Upper lobe of left lung (tissue), 6 donors: ENCODE data around the gene ACTG2. TPM values are rescaled to one million over a fixed set of nuclear protein-coding genes. Genes with fewer than 3 reads are reported as not detected.

Experiments used
- ATAC-seq, 2 donors: fragments of 200-7000 bp; cut with Tn5 transposase; one replicate each; pipeline ENCODE4 v1.9.1; 2022; ENCODE audit warnings: mild to moderate bottlenecking in 2 of 2, moderate library complexity in 2 of 2; ENCODE audit not compliant: low FRiP score in 2 of 2
- DNase-seq, 2 donors: peaks; one replicate each; pipeline ENCODE4 v3.0.0-alpha.2; 2019 to 2020
- H3K27ac ChIP-seq, 4 donors: fragments of 200-600 bp; sonication (generic); one replicate each; pipeline ENCODE4 v1.5.1; 2016 to 2019
- H3K27me3 ChIP-seq, 4 donors: fragments of 200-600 bp; sonication (generic); one replicate each; pipeline ENCODE4 v1.5.1; 2017 to 2019
- H3K36me3 ChIP-seq, 4 donors: fragments of 200-600 bp; sonication (generic); one replicate each; pipeline ENCODE4 v1.5.1; 2016 to 2019
- H3K4me1 ChIP-seq, 4 donors: fragments of 200-600 bp; sonication (generic); one replicate each; pipeline ENCODE4 v1.5.1; 2018 to 2019
- H3K4me3 ChIP-seq, 4 donors: fragments of 200-600 bp; sonication (generic); one replicate each; pipeline ENCODE4 v1.5.1; 2017 to 2019; ENCODE audit warnings: mild to moderate bottlenecking in 2 of 4, moderate library complexity in 1 of 4
- H3K9me3 ChIP-seq, 4 donors: fragments of 200-600 bp; sonication (generic); one replicate each; pipeline ENCODE4 v1.5.1; 2018 to 2019
- EP300 ChIP-seq, 4 donors: sonication (generic); formaldehyde crosslinking; IDR thresholded peaks; one replicate each; pipeline ENCODE4 v1.5.1; 2017; ENCODE audit warnings: antibody characterized with exemption in 4 of 4, control low read depth in 2 of 4
- POLR2A ChIP-seq, 4 donors: fragments of 450-650 bp; IDR thresholded peaks; one replicate each; pipeline ENCODE4 v1.5.1; 2016 to 2017; ENCODE audit warnings: antibody characterized with exemption in 4 of 4, mild to moderate bottlenecking in 2 of 4
- POLR2AphosphoS5 ChIP-seq, 2 donors: sonication (generic); formaldehyde crosslinking; IDR thresholded peaks; one replicate each; pipeline ENCODE4 v1.5.1; 2017; ENCODE audit warnings: antibody characterized with exemption in 2 of 2
- WGBS, 2 donors: methylation state at CpG; one replicate each; pipeline ENCODE4 v1.1.5; 2017 to 2018; 5-methylcytosine and 5-hydroxymethylcytosine counted together
- total RNA-seq, 6 donors: library from RNA; depleted of rRNA in 4 of 6; stranded (reverse); fragments of >200 nt in 4 of 6; gene quantifications; one replicate each; pipeline versions ENCODE4 v1.1.0 to v1.2.1, GENCODE V29; 2016 to 2021
- TF ChIP-seq, protein P1 (sequence below), 6 experiments: fragments of 450-650 bp in 4 of 6; fragments of 200-600 bp in 2 of 6; sonication (generic) in 2 of 6; IDR thresholded peaks; one replicate each; pipeline ENCODE4 v1.5.1; 2016 to 2019; ENCODE audit warnings: antibody characterized with exemption in 6 of 6
- donor health status: DM: no; HTN: no; CAD: no; lungs with moderate emphysema.
- donor health status: DM: no; HTN: yes; CAD: no; lungs with severe emphysema.

The ACTG2 gene
- total RNA-seq, 6 donors from 2014 or later: 10.8 to 65.3 (median 27.2) TPM

DNA sequence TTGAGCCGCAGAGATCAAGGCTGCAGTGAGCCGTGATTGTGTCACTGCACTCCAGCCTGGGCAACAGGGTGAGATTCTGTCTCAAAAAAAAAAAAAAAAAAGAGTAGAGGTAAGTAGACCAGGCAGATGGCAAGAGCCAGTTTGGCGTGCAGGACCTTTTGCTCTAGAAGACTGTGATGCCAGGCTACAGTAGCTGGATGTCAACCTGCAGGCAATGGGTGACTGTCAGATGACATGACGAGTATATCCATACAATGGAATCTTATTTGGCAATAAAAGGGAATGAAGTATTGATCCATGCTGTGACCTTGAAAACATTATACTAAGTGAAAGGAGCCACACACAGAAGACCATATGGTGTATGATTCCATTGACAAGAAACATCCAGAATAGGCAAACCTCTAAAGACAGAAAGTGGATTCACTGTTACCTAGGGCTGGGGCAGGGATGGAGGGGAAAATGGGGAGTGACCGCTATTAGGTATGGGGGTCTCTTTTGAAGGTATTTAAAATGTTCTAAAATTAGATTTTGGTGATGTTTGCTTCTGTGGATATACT lies 22.7 kb downstream of the ACTG2 start:
- WGBS, 2 donors: 92 to 93% methylated on average over 5 of the region's 5 CpGs
- Histone ChIP-seq H3K9me3 (no peaks in the 10 kb centered on the region), H3K27me3 (no peaks in the 10 kb centered on the region), H3K4me1 (no peaks in the 10 kb centered on the region), H3K27ac (no peak overlapping the region), H3K36me3 (no peaks in the 10 kb centered on the region), H3K4me3 (no peak overlapping the region)
- DNase-seq (no peak), ATAC-seq (no peak)
- TF ChIP-seq POLR2A (IDR thresholded peaks at IDR 0.05): no peak
- no peak for TF ChIP-seq EP300 (IDR thresholded peaks at IDR 0.05)
- TF ChIP-seq, protein P1, sequence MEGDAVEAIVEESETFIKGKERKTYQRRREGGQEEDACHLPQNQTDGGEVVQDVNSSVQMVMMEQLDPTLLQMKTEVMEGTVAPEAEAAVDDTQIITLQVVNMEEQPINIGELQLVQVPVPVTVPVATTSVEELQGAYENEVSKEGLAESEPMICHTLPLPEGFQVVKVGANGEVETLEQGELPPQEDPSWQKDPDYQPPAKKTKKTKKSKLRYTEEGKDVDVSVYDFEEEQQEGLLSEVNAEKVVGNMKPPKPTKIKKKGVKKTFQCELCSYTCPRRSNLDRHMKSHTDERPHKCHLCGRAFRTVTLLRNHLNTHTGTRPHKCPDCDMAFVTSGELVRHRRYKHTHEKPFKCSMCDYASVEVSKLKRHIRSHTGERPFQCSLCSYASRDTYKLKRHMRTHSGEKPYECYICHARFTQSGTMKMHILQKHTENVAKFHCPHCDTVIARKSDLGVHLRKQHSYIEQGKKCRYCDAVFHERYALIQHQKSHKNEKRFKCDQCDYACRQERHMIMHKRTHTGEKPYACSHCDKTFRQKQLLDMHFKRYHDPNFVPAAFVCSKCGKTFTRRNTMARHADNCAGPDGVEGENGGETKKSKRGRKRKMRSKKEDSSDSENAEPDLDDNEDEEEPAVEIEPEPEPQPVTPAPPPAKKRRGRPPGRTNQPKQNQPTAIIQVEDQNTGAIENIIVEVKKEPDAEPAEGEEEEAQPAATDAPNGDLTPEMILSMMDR (IDR thresholded peaks at IDR 0.05): no peak
- TF ChIP-seq POLR2AphosphoS5 (IDR thresholded peaks at IDR 0.05): no peak

DNA sequence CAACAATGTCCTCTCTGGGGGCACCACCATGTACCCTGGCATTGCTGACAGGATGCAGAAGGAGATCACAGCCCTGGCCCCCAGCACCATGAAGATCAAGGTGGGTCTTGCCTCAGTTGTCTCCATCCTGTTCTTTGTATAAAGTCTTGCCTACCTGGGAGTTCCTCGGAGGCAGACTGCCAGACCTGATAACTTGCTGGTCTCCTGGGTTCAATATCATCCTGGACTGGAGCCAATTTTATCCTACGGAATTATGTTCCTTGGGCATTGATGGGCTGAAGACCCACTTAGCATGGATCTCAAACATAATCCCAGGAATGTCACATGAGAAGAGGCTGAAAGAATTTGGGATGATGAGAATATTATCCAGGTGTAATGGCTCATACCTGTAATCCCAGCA lies 23.9 kb downstream of the ACTG2 start:
- Histone ChIP-seq H3K27ac (no peak overlapping the region), H3K9me3 (no peaks in the 10 kb centered on the region), H3K4me1 (peaks cover 0 to 4% (median 0%) of the 10 kb centered on the region in 4 donors), H3K36me3 (no peaks in the 10 kb centered on the region), H3K4me3 (no peak overlapping the region), H3K27me3 (no peaks in the 10 kb centered on the region)
- ATAC-seq (no peak), DNase-seq (no peak)
- TF ChIP-seq EP300 (IDR thresholded peaks at IDR 0.05) (no peak), POLR2A (IDR thresholded peaks at IDR 0.05) (no peak), POLR2AphosphoS5 (IDR thresholded peaks at IDR 0.05) (no peak)
- TF ChIP-seq, protein P1 (IDR thresholded peaks at IDR 0.05): no peak
- WGBS, 2 donors: 40 to 44% methylated on average over 2 of the region's 2 CpGs

DNA sequence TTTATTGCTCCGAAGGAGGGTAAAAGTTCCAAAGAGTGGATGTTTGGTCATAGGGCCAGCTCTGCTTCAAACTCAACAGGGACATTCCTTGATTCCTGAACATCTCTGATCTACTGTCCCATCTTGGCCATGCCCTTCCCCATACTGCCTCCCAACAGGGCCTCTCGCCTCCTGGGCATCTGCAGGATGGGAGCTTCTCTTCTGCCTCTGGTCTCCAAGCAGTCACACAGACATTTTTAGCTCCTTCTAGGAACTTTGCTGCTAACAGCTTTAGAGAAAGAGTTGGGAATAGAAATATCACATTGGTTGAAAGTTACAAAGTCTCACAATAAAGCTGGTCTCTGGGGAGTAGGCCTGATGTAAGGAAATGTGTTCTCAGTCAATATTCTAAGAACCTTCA lies 24.5 kb downstream of the ACTG2 start:
- ATAC-seq (no peak), DNase-seq (no peak)
- WGBS, 2 donors: 42 to 47% methylated on average over 2 of the region's 2 CpGs
- no peaks in the 10 kb centered on the region for H3K36me3 ChIP-seq
- H3K4me1 ChIP-seq: peaks cover 0 to 4% (median 0%) of the 10 kb centered on the region in 4 donors
- TF ChIP-seq POLR2A (IDR thresholded peaks at IDR 0.05): no peak
- TF ChIP-seq, protein P1 (IDR thresholded peaks at IDR 0.05): no peak
- no peak for TF ChIP-seq EP300 (IDR thresholded peaks at IDR 0.05)
- TF ChIP-seq POLR2AphosphoS5 (IDR thresholded peaks at IDR 0.05): no peak
- H3K27ac ChIP-seq: no peak overlapping the region
- H3K4me3 ChIP-seq: no peak overlapping the region
- H3K27me3 ChIP-seq: no peaks in the 10 kb centered on the region
- no peaks in the 10 kb centered on the region for H3K9me3 ChIP-seq

DNA sequence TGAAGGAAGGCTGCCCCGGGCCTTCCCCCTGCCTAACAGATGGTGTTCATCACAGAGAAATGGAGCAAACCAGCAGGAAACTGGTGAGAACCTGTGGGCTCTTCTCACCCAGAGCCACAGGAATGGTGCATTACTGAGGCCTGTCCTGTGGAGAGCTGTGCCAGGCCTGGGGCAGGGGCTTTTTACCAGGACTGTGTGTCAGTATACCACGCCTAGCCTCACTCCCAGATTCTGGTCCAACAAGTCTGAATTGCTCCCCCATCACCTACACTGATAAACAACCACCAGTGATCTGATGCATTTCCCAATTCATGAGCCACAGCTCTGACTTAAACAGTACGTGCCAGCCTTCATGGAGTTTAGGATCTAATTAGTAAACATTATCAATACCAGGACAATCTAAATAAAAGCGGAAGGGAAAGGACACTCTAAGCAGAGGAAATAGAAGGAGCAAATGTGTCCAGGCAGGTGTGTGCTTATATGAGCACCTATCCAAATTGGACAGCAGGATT lies 24.9 kb downstream of the ACTG2 start:
- WGBS, 2 donors: 87 to 88% methylated on average over 4 of the region's 4 CpGs
- no peaks in the 10 kb centered on the region for H3K9me3 ChIP-seq
- no peaks in the 10 kb centered on the region for H3K36me3 ChIP-seq
- TF ChIP-seq POLR2A (IDR thresholded peaks at IDR 0.05) (no peak), POLR2AphosphoS5 (IDR thresholded peaks at IDR 0.05) (no peak), EP300 (IDR thresholded peaks at IDR 0.05) (no peak)
- TF ChIP-seq, protein P1 (IDR thresholded peaks at IDR 0.05): no peak
- no peaks in the 10 kb centered on the region for H3K27me3 ChIP-seq
- peaks cover 0 to 4% (median 0%) of the 10 kb centered on the region in 4 donors for H3K4me1 ChIP-seq
- DNase-seq (no peak), ATAC-seq (no peak)
- no peak overlapping the region for H3K27ac ChIP-seq
- no peak overlapping the region for H3K4me3 ChIP-seq

DNA sequence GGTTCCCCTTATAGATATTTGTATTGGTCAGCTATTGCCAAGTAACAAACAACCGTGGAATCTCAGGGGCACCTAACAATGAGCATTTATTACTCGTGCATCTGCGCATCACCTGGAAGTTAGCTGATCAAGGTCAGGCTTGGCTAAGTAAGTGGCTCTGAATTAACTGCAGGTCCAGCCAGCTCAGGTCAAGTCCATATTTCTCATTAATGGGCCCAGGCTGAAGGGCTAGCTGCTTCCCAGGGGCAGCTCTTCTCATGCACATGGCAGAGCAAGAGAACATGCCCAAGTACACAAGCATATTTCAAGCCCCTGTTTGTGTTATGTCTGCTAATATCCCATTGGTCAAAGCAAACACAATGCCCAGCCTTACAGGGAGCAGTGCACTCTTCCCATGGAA lies 26.0 kb downstream of the ACTG2 start:
- H3K27ac ChIP-seq: no peak overlapping the region
- DNase-seq (no peak), ATAC-seq (no peak)
- H3K36me3 ChIP-seq: no peaks in the 10 kb centered on the region
- H3K27me3 ChIP-seq: no peaks in the 10 kb centered on the region
- no peak for TF ChIP-seq EP300 (IDR thresholded peaks at IDR 0.05)
- no peak for TF ChIP-seq POLR2AphosphoS5 (IDR thresholded peaks at IDR 0.05)
- no peak for TF ChIP-seq POLR2A (IDR thresholded peaks at IDR 0.05)
- TF ChIP-seq, protein P1 (IDR thresholded peaks at IDR 0.05): no peak
- 93 to 100% methylated on average over 1 to 3 of the region's 3 CpGs for WGBS, 2 donors
- H3K9me3 ChIP-seq: no peaks in the 10 kb centered on the region
- H3K4me3 ChIP-seq: no peak overlapping the region
- H3K4me1 ChIP-seq: peaks cover 0 to 4% (median 0%) of the 10 kb centered on the region in 4 donors
